Gastroesophageal sphincter (tissue), 3 donors: ENCODE data around the gene HTRA3.

Experiments used
- POLR2A ChIP-seq, 2 donors: fragments of 450-650 bp; IDR thresholded peaks; one replicate each; pipeline ENCODE4 v1.6.1; 2017; ENCODE audit warnings: antibody characterized with exemption in 2 of 2, mild to moderate bottlenecking in 2 of 2, moderate library complexity in 1 of 2
- TF ChIP-seq, protein P1 (sequence below), 4 experiments: fragments of 200-600 bp in 2 of 4; fragments of 450-650 bp in 2 of 4; sonication (generic) in 1 of 4; IDR thresholded peaks; one replicate each; pipeline ENCODE4 v1.5.1; 2017 to 2019; ENCODE audit warnings: antibody characterized with exemption in 4 of 4, mild to moderate bottlenecking in 2 of 4, moderate library complexity in 2 of 4

DNA sequence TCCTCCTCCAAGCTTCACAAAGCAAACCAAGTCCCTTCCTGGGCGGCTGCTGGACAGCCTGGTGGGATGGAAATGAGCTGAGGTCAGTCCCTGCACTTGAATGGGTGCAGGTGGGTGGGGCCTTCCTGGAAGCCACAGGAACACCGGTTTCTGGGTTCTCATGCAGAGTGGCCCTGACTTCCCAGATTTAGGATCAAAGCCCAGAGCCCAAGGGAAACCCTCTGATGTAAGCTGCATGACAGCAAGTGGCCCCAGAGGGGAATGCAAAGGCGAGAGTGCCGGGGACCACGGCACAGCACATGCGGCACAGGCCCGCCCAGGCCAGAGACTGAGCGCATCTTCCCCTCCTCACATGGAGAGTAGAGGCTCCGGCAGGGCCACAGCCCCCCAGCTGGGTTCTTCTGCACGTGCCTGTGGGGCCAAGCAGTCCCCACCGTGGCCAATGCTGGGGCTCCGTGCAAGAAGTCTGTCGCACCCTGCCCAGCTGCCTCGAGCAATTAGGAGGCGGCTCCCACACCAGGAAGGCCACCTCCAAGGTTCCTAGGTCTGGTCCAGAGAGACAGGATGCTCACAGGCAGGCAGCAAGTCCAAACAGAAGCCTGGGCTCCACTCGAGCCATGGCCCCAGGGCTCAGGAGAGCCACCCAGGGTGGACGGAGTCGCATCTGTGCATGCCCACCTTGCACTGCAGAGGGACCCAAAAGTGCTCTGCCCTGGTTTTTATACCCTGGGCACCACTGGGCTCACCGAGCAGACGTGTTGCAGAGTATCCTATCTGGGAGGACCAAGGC, 83.0 kb downstream of the HTRA3 start:
- TF ChIP-seq POLR2A (IDR thresholded peaks at IDR 0.05), result no peak
- TF ChIP-seq, protein P1, sequence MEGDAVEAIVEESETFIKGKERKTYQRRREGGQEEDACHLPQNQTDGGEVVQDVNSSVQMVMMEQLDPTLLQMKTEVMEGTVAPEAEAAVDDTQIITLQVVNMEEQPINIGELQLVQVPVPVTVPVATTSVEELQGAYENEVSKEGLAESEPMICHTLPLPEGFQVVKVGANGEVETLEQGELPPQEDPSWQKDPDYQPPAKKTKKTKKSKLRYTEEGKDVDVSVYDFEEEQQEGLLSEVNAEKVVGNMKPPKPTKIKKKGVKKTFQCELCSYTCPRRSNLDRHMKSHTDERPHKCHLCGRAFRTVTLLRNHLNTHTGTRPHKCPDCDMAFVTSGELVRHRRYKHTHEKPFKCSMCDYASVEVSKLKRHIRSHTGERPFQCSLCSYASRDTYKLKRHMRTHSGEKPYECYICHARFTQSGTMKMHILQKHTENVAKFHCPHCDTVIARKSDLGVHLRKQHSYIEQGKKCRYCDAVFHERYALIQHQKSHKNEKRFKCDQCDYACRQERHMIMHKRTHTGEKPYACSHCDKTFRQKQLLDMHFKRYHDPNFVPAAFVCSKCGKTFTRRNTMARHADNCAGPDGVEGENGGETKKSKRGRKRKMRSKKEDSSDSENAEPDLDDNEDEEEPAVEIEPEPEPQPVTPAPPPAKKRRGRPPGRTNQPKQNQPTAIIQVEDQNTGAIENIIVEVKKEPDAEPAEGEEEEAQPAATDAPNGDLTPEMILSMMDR (IDR thresholded peaks at IDR 0.05), result no peak
